Epithelial cell of prostate (primary cell): Measurements from ENCODE around the gene CALCOCO2.
A peak's percentile ranks its signal among the peaks of the same experiment; 100 is the strongest.

Experiments
- DNase-seq: peaks from one replicate; pipeline ENCODE4 v3.0.0-alpha.2; 2011; ENCODE audit warnings: low read depth, low spot score
- H3K27ac ChIP-seq: fragments of 450-650 bp; 2 replicates; pipeline ENCODE4 v1.5.1; 2017; ENCODE audit warnings: mild to moderate bottlenecking

Gene CALCOCO2

DNA sequence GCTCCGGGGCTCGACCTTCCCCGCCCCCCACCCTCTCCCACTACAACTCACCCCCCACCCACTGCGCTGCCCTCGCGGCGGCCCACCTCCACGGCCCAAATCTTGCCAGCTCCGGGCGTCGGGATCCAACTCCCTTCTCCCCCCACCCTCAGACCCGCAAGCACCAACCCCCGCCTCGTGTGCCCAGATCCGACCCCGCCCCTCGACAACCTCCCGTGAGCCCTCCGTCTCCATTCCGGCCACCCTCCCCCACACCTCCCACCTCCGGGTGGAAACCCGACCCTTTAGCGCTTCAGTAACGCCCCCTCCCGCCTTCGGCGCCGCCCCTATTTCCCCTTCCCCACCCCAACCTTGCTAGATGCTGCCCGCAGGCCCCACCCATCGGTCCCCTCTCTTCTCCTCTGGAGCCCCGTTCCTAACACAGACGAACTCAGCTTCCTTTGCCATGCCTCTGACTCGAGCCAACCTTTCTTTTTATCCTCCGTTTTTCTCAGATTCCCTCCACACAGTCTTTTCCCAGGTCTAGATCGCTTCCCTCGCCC lies 78.1 kb downstream of the CALCOCO2 start:
- no peak for DNase-seq

DNA sequence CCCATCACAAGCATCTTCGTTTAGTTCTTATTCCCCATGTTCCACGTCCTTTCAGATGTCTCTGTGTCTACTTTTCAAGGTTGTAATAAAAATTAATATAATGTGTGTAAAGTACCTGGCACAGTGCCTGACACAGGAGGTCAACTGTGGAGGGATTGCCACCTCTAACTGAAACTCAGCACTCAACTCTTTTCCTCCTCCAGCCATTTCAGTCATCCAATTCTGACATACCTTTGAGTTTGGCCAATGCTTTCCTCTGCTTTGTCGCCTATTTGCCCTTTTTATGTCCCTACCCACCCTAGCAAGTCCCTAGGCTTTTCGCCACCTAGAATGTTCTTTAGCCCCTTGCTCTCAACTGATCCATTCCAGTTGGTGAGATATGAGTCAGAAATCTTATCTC lies 78.9 kb downstream of the CALCOCO2 start:
- no peak for DNase-seq
- peak overlapping the region; percentile 95 for H3K27ac ChIP-seq

More for the DNA sequence above, 78.1 kb downstream of the CALCOCO2 start:
- peak overlapping the region; percentile 95 for H3K27ac ChIP-seq

DNA sequence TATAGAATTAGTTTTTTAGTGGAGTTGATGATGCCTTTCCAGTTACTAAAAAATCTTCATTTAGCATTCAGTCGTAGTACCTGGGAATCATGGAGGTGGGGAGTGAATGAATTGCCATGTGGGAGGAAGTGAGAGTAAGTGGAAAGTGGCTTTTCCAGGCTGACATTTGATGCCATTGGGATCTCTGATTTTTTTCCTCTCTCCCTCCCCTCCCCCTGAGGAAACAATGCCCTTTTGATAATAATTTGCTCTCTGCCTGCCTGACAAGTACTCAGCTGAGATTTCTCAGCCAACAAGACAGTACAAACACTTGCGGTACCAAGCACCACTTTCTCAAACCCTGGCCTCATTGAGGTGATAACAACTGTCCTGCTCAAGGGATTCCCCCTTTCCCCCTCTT lies 79.5 kb downstream of the CALCOCO2 start:
- no peak for DNase-seq
- peak overlapping the region; percentile 95 for H3K27ac ChIP-seq

DNA sequence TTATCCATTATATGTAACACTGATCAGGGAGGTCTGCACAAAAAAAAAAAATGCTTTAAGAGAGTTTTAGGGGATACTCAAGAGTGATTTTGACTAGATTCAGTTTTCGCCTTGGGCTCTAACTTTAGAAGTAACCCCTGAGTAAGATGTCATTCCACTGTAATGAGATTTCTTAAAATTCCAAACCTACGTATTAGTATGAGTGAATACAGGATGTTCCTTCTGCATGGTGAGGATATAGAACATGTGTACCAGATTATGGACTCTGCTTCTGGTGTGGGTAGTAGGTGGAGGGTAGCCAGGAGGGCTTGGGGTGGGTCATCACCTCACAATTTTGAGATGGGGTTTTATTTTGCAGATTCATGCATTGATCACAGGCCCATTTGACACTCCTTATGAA lies 81.6 kb downstream of the CALCOCO2 start:
- DNase-seq, result no peak
- peak overlapping the region; percentile 95 for H3K27ac ChIP-seq
